Activated naive CD8-positive, alpha-beta T cell treated with anti-CD3 and anti-CD28 coated beads, Interleukin-2, amount 50 U/mL, for 24 hours (primary cell): Measurements from ENCODE around the gene MYO1B.

Experiments used
- ATAC-seq: fragments of 150-1000 bp; cut with Tn5 transposase; one replicate; pipeline ENCODE4 v1.10.0; 2021
- DNase-seq: peaks from one replicate; pipeline ENCODE4 v3.0.0; 2021
- H3K27ac Mint-ChIP-seq: one replicate; pipeline ENCODE4 v1.8.0; 2021; ENCODE audit warnings: mild to moderate bottlenecking, mixed read lengths
- H3K27me3 Mint-ChIP-seq: one replicate; pipeline ENCODE4 v1.8.0; 2021; ENCODE audit warnings: mixed read lengths
- H3K36me3 Mint-ChIP-seq: one replicate; pipeline ENCODE4 v1.8.0; 2021; ENCODE audit warnings: low read depth, mixed read lengths
- H3K4me1 Mint-ChIP-seq: one replicate; pipeline ENCODE4 v1.8.0; 2021; ENCODE audit warnings: mixed read lengths
- H3K4me3 Mint-ChIP-seq: one replicate; pipeline ENCODE4 v1.8.0; 2021; ENCODE audit warnings: mild to moderate bottlenecking, moderate library complexity, mixed read lengths
- H3K9me3 Mint-ChIP-seq: one replicate; pipeline ENCODE4 v1.8.0; 2021; ENCODE audit warnings: mixed read lengths

The MYO1B gene

GRCh38 chr2:191289049-191289448, 43.8 kb downstream of the MYO1B start:
- H3K27me3 Mint-ChIP-seq = no peaks in the 10 kb centered on the region
- H3K4me1 Mint-ChIP-seq = no peaks in the 10 kb centered on the region
- H3K4me3 Mint-ChIP-seq = no peak overlapping the region
- peaks cover under 1% of the 10 kb centered on the region for H3K36me3 Mint-ChIP-seq
- no peaks in the 10 kb centered on the region for H3K9me3 Mint-ChIP-seq
- no peak for DNase-seq
- ATAC-seq = no peak
- H3K27ac Mint-ChIP-seq = no peak overlapping the region

GRCh38 chr2:191291471-191291870, 46.3 kb downstream of the MYO1B start:
- Mint-ChIP-seq H3K4me3 (no peak overlapping the region), H3K9me3 (no peaks in the 10 kb centered on the region), H3K27me3 (no peaks in the 10 kb centered on the region), H3K4me1 (no peaks in the 10 kb centered on the region), H3K36me3 (no peaks in the 10 kb centered on the region), H3K27ac (no peak overlapping the region)
- ATAC-seq (no peak), DNase-seq (no peak)

GRCh38 chr2:191292869-191293268, 47.7 kb downstream of the MYO1B start:
- no peak for ATAC-seq
- H3K4me1 Mint-ChIP-seq = no peaks in the 10 kb centered on the region
- no peaks in the 10 kb centered on the region for H3K27me3 Mint-ChIP-seq
- no peak for DNase-seq
- no peaks in the 10 kb centered on the region for H3K36me3 Mint-ChIP-seq
- no peak overlapping the region for H3K4me3 Mint-ChIP-seq
- H3K9me3 Mint-ChIP-seq = no peaks in the 10 kb centered on the region
- no peak overlapping the region for H3K27ac Mint-ChIP-seq

DNA sequence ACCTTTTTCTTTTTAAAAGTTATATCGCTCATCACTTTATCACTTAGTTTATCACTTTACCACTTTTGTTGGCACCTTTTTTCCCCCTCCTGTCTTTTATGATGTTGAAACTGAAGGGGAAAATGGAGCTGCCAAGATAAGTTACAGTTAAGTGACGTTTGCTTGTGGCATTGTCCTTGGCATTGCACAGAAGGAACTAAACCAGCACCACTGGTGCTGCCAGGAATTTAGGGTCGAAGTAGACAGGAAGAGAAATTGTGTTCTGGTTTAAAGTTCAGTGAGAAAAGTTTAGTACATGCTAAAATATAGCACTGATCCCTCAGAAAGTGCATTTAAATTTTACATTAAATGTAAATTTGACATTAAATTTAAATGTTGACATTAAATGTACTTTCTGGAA, 49.9 kb downstream of the MYO1B start:
- H3K4me1 Mint-ChIP-seq = no peaks in the 10 kb centered on the region
- H3K27me3 Mint-ChIP-seq = no peaks in the 10 kb centered on the region
- no peak overlapping the region for H3K4me3 Mint-ChIP-seq
- H3K27ac Mint-ChIP-seq = no peak overlapping the region
- ATAC-seq = no peak
- no peaks in the 10 kb centered on the region for H3K36me3 Mint-ChIP-seq
- no peaks in the 10 kb centered on the region for H3K9me3 Mint-ChIP-seq
- no peak for DNase-seq

- Mint-ChIP-seq H3K27me3 (no peaks in the 10 kb centered on the region), H3K4me3 (no peak overlapping the region), H3K9me3 (no peaks in the 10 kb centered on the region), H3K4me1 (no peaks in the 10 kb centered on the region), H3K36me3 (no peaks in the 10 kb centered on the region), H3K27ac (no peak overlapping the region)
- DNase-seq (no peak), ATAC-seq (no peak)
Measured at GRCh38 chr2:191296083-191297006, 51.1 kb downstream of the MYO1B start.

- H3K4me1 Mint-ChIP-seq = no peaks in the 10 kb centered on the region
- H3K9me3 Mint-ChIP-seq = no peaks in the 10 kb centered on the region
- no peak for DNase-seq
- no peaks in the 10 kb centered on the region for H3K36me3 Mint-ChIP-seq
- no peak overlapping the region for H3K4me3 Mint-ChIP-seq
- no peak for ATAC-seq
- H3K27ac Mint-ChIP-seq = no peak overlapping the region
- H3K27me3 Mint-ChIP-seq = no peaks in the 10 kb centered on the region
Measured at GRCh38 chr2:191297033-191297432, 51.8 kb downstream of the MYO1B start.

DNA sequence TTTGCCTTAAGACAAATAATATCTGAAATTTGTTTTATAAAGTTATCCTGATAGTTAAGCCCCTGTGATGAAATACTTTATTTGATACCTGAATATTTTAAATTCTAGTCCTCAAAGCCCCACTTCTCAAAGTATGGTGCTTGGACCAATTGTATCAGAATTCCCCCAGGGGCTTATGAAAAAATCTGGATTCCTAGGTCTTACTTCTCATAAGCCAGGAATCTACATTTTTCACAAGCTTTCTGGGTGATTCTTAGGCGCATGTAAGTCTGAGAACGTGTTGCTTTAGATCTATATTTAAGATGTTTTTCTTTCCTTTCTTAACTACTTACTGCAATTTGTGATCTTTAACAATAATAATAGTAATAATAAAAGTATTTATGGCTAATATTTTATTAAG, 53.1 kb downstream of the MYO1B start:
- H3K4me3 Mint-ChIP-seq = no peak overlapping the region
- no peak overlapping the region for H3K27ac Mint-ChIP-seq
- H3K36me3 Mint-ChIP-seq = no peaks in the 10 kb centered on the region
- ATAC-seq = no peak
- no peak for DNase-seq
- H3K27me3 Mint-ChIP-seq = no peaks in the 10 kb centered on the region
- H3K4me1 Mint-ChIP-seq = no peaks in the 10 kb centered on the region
- H3K9me3 Mint-ChIP-seq = no peaks in the 10 kb centered on the region

- Mint-ChIP-seq H3K27me3 (no peaks in the 10 kb centered on the region), H3K9me3 (no peaks in the 10 kb centered on the region), H3K4me3 (no peak overlapping the region), H3K36me3 (no peaks in the 10 kb centered on the region), H3K4me1 (no peaks in the 10 kb centered on the region), H3K27ac (no peak overlapping the region)
- no peak for ATAC-seq
- no peak for DNase-seq
Measured at GRCh38 chr2:191299010-191299409, 53.8 kb downstream of the MYO1B start.

DNA sequence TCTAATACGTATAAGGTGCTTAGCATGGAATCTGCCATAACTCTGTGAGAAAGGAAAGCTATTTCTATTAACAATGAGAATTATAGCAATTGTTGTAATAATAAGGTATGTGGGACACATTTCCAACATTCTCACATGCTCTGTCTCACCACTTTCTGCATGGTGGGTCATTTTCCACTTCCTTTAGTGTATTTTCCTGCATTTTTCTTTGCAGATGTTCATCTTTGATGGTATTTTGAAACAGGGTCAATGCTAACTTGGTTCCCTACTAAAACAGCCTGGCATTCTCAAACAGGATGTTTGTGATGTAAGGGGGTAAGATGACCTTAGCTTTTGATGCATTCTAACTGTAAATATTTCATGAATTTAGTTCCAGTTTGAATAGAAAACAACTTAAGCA, 54.7 kb downstream of the MYO1B start:
- Mint-ChIP-seq H3K27ac (no peak overlapping the region), H3K27me3 (no peaks in the 10 kb centered on the region), H3K9me3 (no peaks in the 10 kb centered on the region), H3K4me1 (no peaks in the 10 kb centered on the region), H3K4me3 (no peak overlapping the region), H3K36me3 (no peaks in the 10 kb centered on the region)
- DNase-seq (no peak), ATAC-seq (no peak)

GRCh38 chr2:191301971-191302370, 56.8 kb downstream of the MYO1B start:
- Mint-ChIP-seq H3K27ac (no peak overlapping the region), H3K36me3 (no peaks in the 10 kb centered on the region), H3K27me3 (no peaks in the 10 kb centered on the region), H3K4me3 (no peak overlapping the region), H3K4me1 (no peaks in the 10 kb centered on the region), H3K9me3 (no peaks in the 10 kb centered on the region)
- ATAC-seq (no peak), DNase-seq (no peak)

GRCh38 chr2:191302459-191303139, 57.4 kb downstream of the MYO1B start:
- Mint-ChIP-seq H3K36me3 (no peaks in the 10 kb centered on the region), H3K27me3 (no peaks in the 10 kb centered on the region), H3K9me3 (no peaks in the 10 kb centered on the region), H3K4me3 (no peak overlapping the region), H3K4me1 (no peaks in the 10 kb centered on the region), H3K27ac (no peak overlapping the region)
- DNase-seq (no peak), ATAC-seq (peak; percentile 54)

DNA sequence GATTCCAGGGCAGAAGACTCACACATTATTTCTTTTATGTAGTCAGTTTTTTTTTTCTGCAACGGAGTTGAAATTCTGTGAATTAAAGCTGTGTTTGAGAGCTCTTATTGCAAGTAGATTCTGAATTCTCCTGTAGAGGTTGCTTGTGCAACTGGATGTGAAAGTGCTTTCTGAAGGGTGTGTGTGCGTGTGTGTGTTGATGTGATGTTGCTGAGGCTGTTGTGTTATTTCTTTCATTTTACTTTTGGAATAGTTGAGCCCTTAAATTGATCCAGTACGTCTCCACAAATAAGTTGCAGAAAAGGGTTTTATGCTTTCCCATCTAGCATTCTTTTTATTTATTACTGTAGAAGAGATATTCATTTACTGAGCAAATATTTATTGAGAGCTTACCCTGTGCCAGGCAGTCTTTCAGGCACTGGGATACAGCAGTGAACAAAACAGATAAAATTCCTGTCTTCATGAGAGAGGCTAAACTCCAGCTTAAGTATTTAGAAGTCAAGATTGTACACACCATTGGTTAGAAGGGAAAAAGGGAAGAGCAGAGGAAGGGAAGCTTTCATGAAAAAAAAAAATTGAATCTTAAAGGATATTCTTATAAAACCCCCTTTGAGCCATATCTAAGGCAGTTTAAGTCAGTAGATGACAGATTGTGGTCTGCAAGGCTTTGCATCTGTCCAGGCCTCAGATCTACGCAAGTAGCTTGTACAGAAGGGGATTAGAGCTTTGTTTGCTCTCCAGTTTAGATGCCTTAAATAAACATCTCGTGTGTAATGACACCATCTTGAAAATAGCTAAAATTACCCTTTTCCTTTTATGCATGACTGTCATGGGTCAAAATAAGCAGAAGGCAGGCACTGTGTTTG, 58.2 kb downstream of the MYO1B start:
- DNase-seq (no peak), ATAC-seq (no peak)
- H3K27ac Mint-ChIP-seq = no peak overlapping the region
- H3K4me3 Mint-ChIP-seq = no peak overlapping the region
- H3K27me3 Mint-ChIP-seq = no peaks in the 10 kb centered on the region
- H3K9me3 Mint-ChIP-seq = no peaks in the 10 kb centered on the region
- H3K36me3 Mint-ChIP-seq = no peaks in the 10 kb centered on the region
- no peaks in the 10 kb centered on the region for H3K4me1 Mint-ChIP-seq

- no peaks in the 10 kb centered on the region for H3K4me1 Mint-ChIP-seq
- DNase-seq (no peak), ATAC-seq (no peak)
- no peaks in the 10 kb centered on the region for H3K9me3 Mint-ChIP-seq
- H3K36me3 Mint-ChIP-seq = no peaks in the 10 kb centered on the region
- no peaks in the 10 kb centered on the region for H3K27me3 Mint-ChIP-seq
- no peak overlapping the region for H3K4me3 Mint-ChIP-seq
- H3K27ac Mint-ChIP-seq = no peak overlapping the region
Measured at GRCh38 chr2:191304939-191305875, 60.0 kb downstream of the MYO1B start.

- Mint-ChIP-seq H3K9me3 (no peaks in the 10 kb centered on the region), H3K4me1 (no peaks in the 10 kb centered on the region), H3K4me3 (no peak overlapping the region), H3K27me3 (no peaks in the 10 kb centered on the region), H3K27ac (no peak overlapping the region), H3K36me3 (no peaks in the 10 kb centered on the region)
- no peak for ATAC-seq
- DNase-seq = no peak
Measured at GRCh38 chr2:191308026-191308425, 62.8 kb downstream of the MYO1B start.
